ENCODE measurements around the gene SFTPA1. TPM values are rescaled to one million over a fixed set of nuclear protein-coding genes. Genes with fewer than 3 reads are reported as not detected.
"Not testable (repeated sequence)": the region's sequence is repeated elsewhere in the genome, so short reads cannot be mapped to it uniquely, and the experiment has no call there.

Gene SFTPA1
- total RNA-seq, 1 experiment from 2014 or later = not detected

- Mint-ChIP-seq H3K9me3 (ENCODE audit: low read depth, unreplicated experiment) (no peaks in the 10 kb centered on the region), H3K4me1 (ENCODE audit: low read depth, unreplicated experiment) (no peaks in the 10 kb centered on the region), H3K4me3 (ENCODE audit: low read depth, unreplicated experiment) (no peak overlapping the region), H3K36me3 (ENCODE audit: insufficient read depth, unreplicated experiment) (no peaks in the 10 kb centered on the region), H3K27ac (ENCODE audit: unreplicated experiment) (no peak overlapping the region), H3K27me3 (ENCODE audit: unreplicated experiment) (peaks cover 45% of the 10 kb centered on the region)
- DNase-seq = no peak
- CTCF ChIA-PET = no interaction called here
- TF ChIP-seq CTCF (IDR thresholded peaks at IDR 0.05; ENCODE audit: unreplicated experiment) = no peak
- no TSS peak for BruUV-seq (replicated peaks)
- intact Hi-C loops (cut with micrococcal nuclease; ENCODE audit: unreplicated experiment) = no loop called here
Measured at GRCh38 chr10:79579361-79579760, 31.4 kb upstream of the SFTPA1 start.

GRCh38 chr10:79581044-79581443 is 29.7 kb upstream of the SFTPA1 start:
- Mint-ChIP-seq H3K27me3 (ENCODE audit: unreplicated experiment) (peaks cover 58% of the 10 kb centered on the region), H3K36me3 (ENCODE audit: insufficient read depth, unreplicated experiment) (no peaks in the 10 kb centered on the region), H3K27ac (ENCODE audit: unreplicated experiment) (no peak overlapping the region), H3K4me3 (ENCODE audit: low read depth, unreplicated experiment) (no peak overlapping the region), H3K9me3 (ENCODE audit: low read depth, unreplicated experiment) (no peaks in the 10 kb centered on the region), H3K4me1 (ENCODE audit: low read depth, unreplicated experiment) (no peaks in the 10 kb centered on the region)
- DNase-seq = no peak
- BruUV-seq (replicated peaks) = no TSS peak
- TF ChIP-seq CTCF (IDR thresholded peaks at IDR 0.05; ENCODE audit: unreplicated experiment) = no peak
- CTCF ChIA-PET = no interaction called here
- intact Hi-C loops (cut with micrococcal nuclease; ENCODE audit: unreplicated experiment) = no loop called here

GRCh38 chr10:79582096-79582495 is 28.6 kb upstream of the SFTPA1 start:
- CTCF ChIA-PET = no interaction called here
- peaks cover 63% of the 10 kb centered on the region for H3K27me3 Mint-ChIP-seq (ENCODE audit: unreplicated experiment)
- TF ChIP-seq CTCF (IDR thresholded peaks at IDR 0.05; ENCODE audit: unreplicated experiment) = no peak
- no peak overlapping the region for H3K27ac Mint-ChIP-seq (ENCODE audit: unreplicated experiment)
- intact Hi-C loops (cut with micrococcal nuclease; ENCODE audit: unreplicated experiment) = no loop called here
- no peaks in the 10 kb centered on the region for H3K4me1 Mint-ChIP-seq (ENCODE audit: low read depth, unreplicated experiment)
- H3K9me3 Mint-ChIP-seq (ENCODE audit: low read depth, unreplicated experiment) = no peaks in the 10 kb centered on the region
- H3K36me3 Mint-ChIP-seq (ENCODE audit: insufficient read depth, unreplicated experiment) = no peaks in the 10 kb centered on the region
- DNase-seq = no peak
- no peak overlapping the region for H3K4me3 Mint-ChIP-seq (ENCODE audit: low read depth, unreplicated experiment)
- no TSS peak for BruUV-seq (replicated peaks)

- H3K36me3 Mint-ChIP-seq (ENCODE audit: insufficient read depth, unreplicated experiment); DNase-seq; CTCF ChIA-PET; intact Hi-C loops (cut with micrococcal nuclease; ENCODE audit: unreplicated experiment); BruUV-seq (replicated peaks); H3K4me3 Mint-ChIP-seq (ENCODE audit: low read depth, unreplicated experiment); H3K4me1 Mint-ChIP-seq (ENCODE audit: low read depth, unreplicated experiment); H3K27ac Mint-ChIP-seq (ENCODE audit: unreplicated experiment); H3K9me3 Mint-ChIP-seq (ENCODE audit: low read depth, unreplicated experiment): not testable (repeated sequence)
- peaks cover 63% of the 10 kb centered on the region for H3K27me3 Mint-ChIP-seq (ENCODE audit: unreplicated experiment)
Measured at GRCh38 chr10:79582954-79583353, 27.8 kb upstream of the SFTPA1 start.

GRCh38 chr10:79583488-79584024 is 27.2 kb upstream of the SFTPA1 start:
- no peak for TF ChIP-seq CTCF (IDR thresholded peaks at IDR 0.05; ENCODE audit: unreplicated experiment)
- Mint-ChIP-seq H3K36me3 (ENCODE audit: insufficient read depth, unreplicated experiment) (no peaks in the 10 kb centered on the region), H3K27me3 (ENCODE audit: unreplicated experiment) (peaks cover 64% of the 10 kb centered on the region), H3K4me3 (ENCODE audit: low read depth, unreplicated experiment) (no peak overlapping the region), H3K9me3 (ENCODE audit: low read depth, unreplicated experiment) (no peaks in the 10 kb centered on the region), H3K4me1 (ENCODE audit: low read depth, unreplicated experiment) (no peaks in the 10 kb centered on the region), H3K27ac (ENCODE audit: unreplicated experiment) (no peak overlapping the region)
- no peak for DNase-seq
- no TSS peak for BruUV-seq (replicated peaks)
- CTCF ChIA-PET = no interaction called here
- intact Hi-C loops (cut with micrococcal nuclease; ENCODE audit: unreplicated experiment) = no loop called here
